Activated CD4-positive, alpha-beta T cell treated with anti-CD3 and anti-CD28 coated beads for 4 hours (primary cell): ENCODE results near the gene KRTAP10-4.
"Not testable (repeated sequence)": the region's sequence is repeated elsewhere in the genome, so short reads cannot be mapped to it uniquely, and the experiment has no call there.

Experiments used
- DNase-seq, 2 donors: peaks; one replicate each; pipeline ENCODE4 v3.0.0-alpha.2; 2020

The KRTAP10-4 gene

GRCh38 chr21:44601596-44602462, 28.3 kb downstream of the KRTAP10-4 start:
- DNase-seq = no peak

- DNase-seq = no peak
These were observed 28.9 kb downstream of the KRTAP10-4 start for GRCh38 chr21:44602463-44602850.

- DNase-seq = no peak
These were observed 29.8 kb downstream of the KRTAP10-4 start for GRCh38 chr21:44603109-44603875.

GRCh38 chr21:44603911-44604310, 30.4 kb downstream of the KRTAP10-4 start:
- DNase-seq = no peak

- DNase-seq = no peak
These were observed 33.0 kb downstream of the KRTAP10-4 start for GRCh38 chr21:44606495-44606894.

- DNase-seq = no peak
These were observed 35.7 kb downstream of the KRTAP10-4 start for GRCh38 chr21:44609193-44609592.

- not testable (repeated sequence) for DNase-seq
These were observed 36.8 kb downstream of the KRTAP10-4 start for GRCh38 chr21:44610157-44610843.

- DNase-seq = no peak
These were observed 38.0 kb downstream of the KRTAP10-4 start for GRCh38 chr21:44611551-44611950.

- no peak for DNase-seq
These were observed 38.5 kb downstream of the KRTAP10-4 start, which contains the start of gene KRTAP10-8 for GRCh38 chr21:44612029-44612486. KRTAP10-8 (plus strand) TSS chr21:44612079; CDS start chr21:44612101, 22 bp downstream.

- DNase-seq = no peak
These were observed 39.2 kb downstream of the KRTAP10-4 start for GRCh38 chr21:44612669-44613229.

GRCh38 chr21:44613386-44614155, 40.0 kb downstream of the KRTAP10-4 start:
- no peak for DNase-seq

GRCh38 chr21:44614161-44614631, 40.7 kb downstream of the KRTAP10-4 start:
- DNase-seq = no peak

- DNase-seq = no peak
These were observed 41.4 kb downstream of the KRTAP10-4 start for GRCh38 chr21:44614961-44615391.

GRCh38 chr21:44615466-44615865, 41.9 kb downstream of the KRTAP10-4 start:
- DNase-seq = no peak

GRCh38 chr21:44615911-44616590, 42.5 kb downstream of the KRTAP10-4 start:
- no peak for DNase-seq

GRCh38 chr21:44616591-44616926, 43.0 kb downstream of the KRTAP10-4 start:
- DNase-seq = no peak

GRCh38 chr21:44617071-44617501, 43.6 kb downstream of the KRTAP10-4 start:
- DNase-seq = no peak

- DNase-seq = no peak
These were observed 45.0 kb downstream of the KRTAP10-4 start for GRCh38 chr21:44618504-44618903.

- peak; percentile 57 to 66 for DNase-seq
These were observed 45.4 kb downstream of the KRTAP10-4 start for GRCh38 chr21:44618909-44619308.

GRCh38 chr21:44619886-44620285, 46.4 kb downstream of the KRTAP10-4 start:
- no peak for DNase-seq

- no peak for DNase-seq
These were observed 50.0 kb downstream of the KRTAP10-4 start for GRCh38 chr21:44623575-44623974.
